ENCODE results near the gene SMKR1.

DNA sequence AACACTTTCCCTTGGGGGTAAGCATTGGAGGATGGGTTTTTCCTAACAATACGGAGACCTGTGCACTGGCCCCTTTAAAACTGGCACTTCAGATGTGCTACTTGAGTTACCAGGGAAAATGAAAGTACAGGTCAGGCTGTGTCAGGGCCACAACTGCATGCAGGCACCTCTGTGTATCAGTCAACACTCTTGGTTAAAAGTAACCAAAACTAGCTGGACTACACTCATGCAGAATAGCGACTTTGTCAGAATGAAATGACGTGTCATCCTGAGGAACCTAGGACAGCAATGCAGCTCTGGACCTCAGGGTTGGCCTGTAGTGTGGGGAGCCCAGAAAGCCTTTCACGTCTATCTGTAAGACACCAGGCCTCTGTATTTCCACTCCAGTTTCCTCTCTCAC, 33.8 kb upstream of the SMKR1 start:
- TF ChIP-seq JUNB (IDR thresholded peaks at IDR 0.05; ENCODE audit: unreplicated experiment) (no peak), POLR2AphosphoS5 (IDR thresholded peaks at IDR 0.05; ENCODE audit: low read depth) (no peak), EZH2 (IDR thresholded peaks at IDR 0.05; ENCODE audit: low read depth, unreplicated experiment) (no peak), CREB1 (CRISPR knock-in tag; IDR thresholded peaks at IDR 0.05; ENCODE audit: low read depth) (no peak), EZH2phosphoT487 (IDR thresholded peaks at IDR 0.05; ENCODE audit: unreplicated experiment) (no peak), NANOG (IDR thresholded peaks at IDR 0.05; ENCODE audit: borderline replicate concordance) (no peak), ZNF114 (CRISPR knock-in tag; IDR thresholded peaks at IDR 0.05) (no peak)
- TF ChIP-seq, protein P1, sequence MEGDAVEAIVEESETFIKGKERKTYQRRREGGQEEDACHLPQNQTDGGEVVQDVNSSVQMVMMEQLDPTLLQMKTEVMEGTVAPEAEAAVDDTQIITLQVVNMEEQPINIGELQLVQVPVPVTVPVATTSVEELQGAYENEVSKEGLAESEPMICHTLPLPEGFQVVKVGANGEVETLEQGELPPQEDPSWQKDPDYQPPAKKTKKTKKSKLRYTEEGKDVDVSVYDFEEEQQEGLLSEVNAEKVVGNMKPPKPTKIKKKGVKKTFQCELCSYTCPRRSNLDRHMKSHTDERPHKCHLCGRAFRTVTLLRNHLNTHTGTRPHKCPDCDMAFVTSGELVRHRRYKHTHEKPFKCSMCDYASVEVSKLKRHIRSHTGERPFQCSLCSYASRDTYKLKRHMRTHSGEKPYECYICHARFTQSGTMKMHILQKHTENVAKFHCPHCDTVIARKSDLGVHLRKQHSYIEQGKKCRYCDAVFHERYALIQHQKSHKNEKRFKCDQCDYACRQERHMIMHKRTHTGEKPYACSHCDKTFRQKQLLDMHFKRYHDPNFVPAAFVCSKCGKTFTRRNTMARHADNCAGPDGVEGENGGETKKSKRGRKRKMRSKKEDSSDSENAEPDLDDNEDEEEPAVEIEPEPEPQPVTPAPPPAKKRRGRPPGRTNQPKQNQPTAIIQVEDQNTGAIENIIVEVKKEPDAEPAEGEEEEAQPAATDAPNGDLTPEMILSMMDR (conservative IDR thresholded peaks at IDR 0.05; ENCODE audit: low read depth in 2 of 2) = no peak
- TF ChIP-seq, protein P2, sequence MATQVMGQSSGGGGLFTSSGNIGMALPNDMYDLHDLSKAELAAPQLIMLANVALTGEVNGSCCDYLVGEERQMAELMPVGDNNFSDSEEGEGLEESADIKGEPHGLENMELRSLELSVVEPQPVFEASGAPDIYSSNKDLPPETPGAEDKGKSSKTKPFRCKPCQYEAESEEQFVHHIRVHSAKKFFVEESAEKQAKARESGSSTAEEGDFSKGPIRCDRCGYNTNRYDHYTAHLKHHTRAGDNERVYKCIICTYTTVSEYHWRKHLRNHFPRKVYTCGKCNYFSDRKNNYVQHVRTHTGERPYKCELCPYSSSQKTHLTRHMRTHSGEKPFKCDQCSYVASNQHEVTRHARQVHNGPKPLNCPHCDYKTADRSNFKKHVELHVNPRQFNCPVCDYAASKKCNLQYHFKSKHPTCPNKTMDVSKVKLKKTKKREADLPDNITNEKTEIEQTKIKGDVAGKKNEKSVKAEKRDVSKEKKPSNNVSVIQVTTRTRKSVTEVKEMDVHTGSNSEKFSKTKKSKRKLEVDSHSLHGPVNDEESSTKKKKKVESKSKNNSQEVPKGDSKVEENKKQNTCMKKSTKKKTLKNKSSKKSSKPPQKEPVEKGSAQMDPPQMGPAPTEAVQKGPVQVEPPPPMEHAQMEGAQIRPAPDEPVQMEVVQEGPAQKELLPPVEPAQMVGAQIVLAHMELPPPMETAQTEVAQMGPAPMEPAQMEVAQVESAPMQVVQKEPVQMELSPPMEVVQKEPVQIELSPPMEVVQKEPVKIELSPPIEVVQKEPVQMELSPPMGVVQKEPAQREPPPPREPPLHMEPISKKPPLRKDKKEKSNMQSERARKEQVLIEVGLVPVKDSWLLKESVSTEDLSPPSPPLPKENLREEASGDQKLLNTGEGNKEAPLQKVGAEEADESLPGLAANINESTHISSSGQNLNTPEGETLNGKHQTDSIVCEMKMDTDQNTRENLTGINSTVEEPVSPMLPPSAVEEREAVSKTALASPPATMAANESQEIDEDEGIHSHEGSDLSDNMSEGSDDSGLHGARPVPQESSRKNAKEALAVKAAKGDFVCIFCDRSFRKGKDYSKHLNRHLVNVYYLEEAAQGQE (IDR thresholded peaks at IDR 0.05; ENCODE audit: unreplicated experiment) = no peak
- TF ChIP-seq, protein P3, sequence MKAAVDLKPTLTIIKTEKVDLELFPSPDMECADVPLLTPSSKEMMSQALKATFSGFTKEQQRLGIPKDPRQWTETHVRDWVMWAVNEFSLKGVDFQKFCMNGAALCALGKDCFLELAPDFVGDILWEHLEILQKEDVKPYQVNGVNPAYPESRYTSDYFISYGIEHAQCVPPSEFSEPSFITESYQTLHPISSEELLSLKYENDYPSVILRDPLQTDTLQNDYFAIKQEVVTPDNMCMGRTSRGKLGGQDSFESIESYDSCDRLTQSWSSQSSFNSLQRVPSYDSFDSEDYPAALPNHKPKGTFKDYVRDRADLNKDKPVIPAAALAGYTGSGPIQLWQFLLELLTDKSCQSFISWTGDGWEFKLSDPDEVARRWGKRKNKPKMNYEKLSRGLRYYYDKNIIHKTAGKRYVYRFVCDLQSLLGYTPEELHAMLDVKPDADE (IDR thresholded peaks at IDR 0.05) = no peak
